CD8-positive, alpha-beta memory T cell (primary cell): Measurements from ENCODE around the gene MAPK13. TPM values are rescaled to one million over a fixed set of nuclear protein-coding genes. Genes with fewer than 3 reads are reported as not detected.

ENCODE experiments used
- CTCF ChIA-PET: fragments of 350-600 bp; sonication (Branson Sonifier 250); formaldehyde crosslinking; loops from one replicate; lab custom pipeline; 2021; ENCODE audit warnings: antibody characterized with exemption; lab: Charles Lee
- POLR2A ChIA-PET: fragments of 350-600 bp; sonication (Branson Sonifier 250); formaldehyde crosslinking; loops from one replicate; lab custom pipeline; 2021; ENCODE audit warnings: antibody characterized with exemption; lab: Charles Lee
- DNase-seq, 5 donors: peaks; one replicate each; pipeline versions ENCODE4 v3.0.0 to v3.0.0-alpha.2; 2020 to 2022; ENCODE audit warnings: mixed read lengths in 1 of 5
- H3K27ac ChIP-seq: one replicate; pipeline ENCODE4 v1.7.0; 2013; ENCODE audit warnings: low read depth, mild to moderate bottlenecking, low read length, moderate library complexity
- H3K27me3 ChIP-seq: 2 replicates; pipeline ENCODE4 v1.7.0; 2013; ENCODE audit warnings: low read length, mild to moderate bottlenecking; ENCODE audit not compliant: insufficient read depth, poor library complexity, severe bottlenecking
- H3K36me3 ChIP-seq: 2 replicates; pipeline ENCODE4 v1.7.0; 2013; ENCODE audit warnings: mild to moderate bottlenecking, low read length, moderate library complexity; ENCODE audit not compliant: insufficient read depth
- H3K4me1 ChIP-seq: 2 replicates; pipeline ENCODE4 v1.7.0; 2013; ENCODE audit warnings: mild to moderate bottlenecking, low read length, moderate library complexity; ENCODE audit not compliant: insufficient read depth
- H3K4me3 ChIP-seq: 2 replicates; pipeline ENCODE4 v1.7.0; 2013; ENCODE audit warnings: mild to moderate bottlenecking, low read length
- H3K9me3 ChIP-seq: 2 replicates; pipeline ENCODE4 v1.7.0; 2013; ENCODE audit warnings: mild to moderate bottlenecking, low read length
- H3K27ac Mint-ChIP-seq, 8 donors: one replicate each; pipeline ENCODE4 v1.8.0; 2020 to 2021; ENCODE audit warnings: mixed read lengths in 8 of 8, mild to moderate bottlenecking in 6 of 8, inconsistent platforms in 3 of 8, moderate library complexity in 3 of 8
- H3K27me3 Mint-ChIP-seq, 2 donors: one replicate each; pipeline ENCODE4 v1.8.0; 2020 to 2021; ENCODE audit warnings: mixed read lengths in 2 of 2, mild to moderate bottlenecking in 1 of 2, moderate library complexity in 1 of 2
- H3K36me3 Mint-ChIP-seq, 3 donors: one replicate each; pipeline ENCODE4 v1.8.0; 2020 to 2021; ENCODE audit warnings: mixed read lengths in 3 of 3, inconsistent platforms in 1 of 3, mild to moderate bottlenecking in 1 of 3
- H3K4me1 Mint-ChIP-seq, 3 donors: one replicate each; pipeline ENCODE4 v1.8.0; 2020 to 2021; ENCODE audit warnings: mixed read lengths in 3 of 3, inconsistent platforms in 1 of 3, mild to moderate bottlenecking in 1 of 3
- H3K4me3 Mint-ChIP-seq, 7 donors: one replicate each; pipeline ENCODE4 v1.8.0; 2020 to 2021; ENCODE audit warnings: mixed read lengths in 7 of 7, mild to moderate bottlenecking in 6 of 7, moderate library complexity in 4 of 7, inconsistent platforms in 2 of 7
- H3K9me3 Mint-ChIP-seq, 5 donors: one replicate each; pipeline ENCODE4 v1.8.0; 2020 to 2022; ENCODE audit warnings: mixed read lengths in 5 of 5, mild to moderate bottlenecking in 3 of 5, moderate library complexity in 2 of 5, inconsistent platforms in 1 of 5
- polyA plus RNA-seq: library from polyadenylated mRNA; unstranded; fragments of 300-500 nt; fragmentation: Illumina TruSeq; gene quantifications from one replicate; pipeline ENCODE4 v1.2.3, GENCODE V29; 2021
- total RNA-seq, 2 experiments: library from RNA; stranded (reverse); gene quantifications; one replicate each; pipeline ENCODE4 v1.2.3, GENCODE V29; 2021

The MAPK13 gene
- total and polyA plus RNA-seq, 3 experiments from 2014 or later, result 46.4 to 77.3 (median 75.7) TPM

DNA sequence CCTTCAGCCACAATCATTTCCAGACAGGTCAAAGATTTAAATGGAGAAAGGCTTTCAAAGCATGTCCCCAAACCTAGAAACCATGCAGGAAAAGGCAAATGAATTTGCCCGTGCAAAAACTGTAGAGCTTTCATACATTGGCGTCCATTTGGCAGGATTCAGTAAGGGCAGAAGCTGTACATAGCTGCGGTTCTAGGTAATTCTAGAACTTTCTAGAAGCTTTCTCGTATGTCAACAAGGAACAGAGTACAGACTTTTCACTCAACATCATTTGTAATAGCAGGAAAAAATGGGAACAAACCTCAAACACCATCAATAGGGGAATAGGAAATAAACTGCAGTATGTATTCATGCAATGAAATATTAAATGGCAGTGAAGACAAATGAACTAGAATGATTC lies 11.1 kb upstream of the MAPK13 start:
- Histone ChIP-seq H3K27ac (no peak overlapping the region), H3K9me3 (no peaks in the 10 kb centered on the region), H3K36me3 (no peaks in the 10 kb centered on the region), H3K27me3 (no peaks in the 10 kb centered on the region), H3K4me3 (no peak overlapping the region), H3K4me1 (peaks cover 96% of the 10 kb centered on the region)
- H3K27me3 Mint-ChIP-seq, result no peaks in the 10 kb centered on the region
- peaks cover 91 to 99% (median 98%) of the 10 kb centered on the region in 3 donors for H3K4me1 Mint-ChIP-seq
- peak overlapping the region; percentile 28 to 84 (median 66) for H3K4me3 Mint-ChIP-seq
- H3K27ac Mint-ChIP-seq, result peak overlapping the region; percentile 96 to 99 (median 98)
- no peak for DNase-seq
- ChIA-PET CTCF (interaction anchor here (1.1 to 1.6 kb wide), 4 partner anchors 10 to 92 kb away, joined by 3 to 8 read pairs (median 4); partner anchors contain the start of gene MAPK14), POLR2A (interaction anchor here (0.7 to 2.8 kb wide), 3 partner anchors 10 to 91 kb away, joined by 3 to 24 read pairs (median 3); partner anchors contain the start of gene MAPK14)
- H3K36me3 Mint-ChIP-seq, result peaks cover 0 to 4% (median 3%) of the 10 kb centered on the region in 3 donors
- H3K9me3 Mint-ChIP-seq, result no peaks in the 10 kb centered on the region

DNA sequence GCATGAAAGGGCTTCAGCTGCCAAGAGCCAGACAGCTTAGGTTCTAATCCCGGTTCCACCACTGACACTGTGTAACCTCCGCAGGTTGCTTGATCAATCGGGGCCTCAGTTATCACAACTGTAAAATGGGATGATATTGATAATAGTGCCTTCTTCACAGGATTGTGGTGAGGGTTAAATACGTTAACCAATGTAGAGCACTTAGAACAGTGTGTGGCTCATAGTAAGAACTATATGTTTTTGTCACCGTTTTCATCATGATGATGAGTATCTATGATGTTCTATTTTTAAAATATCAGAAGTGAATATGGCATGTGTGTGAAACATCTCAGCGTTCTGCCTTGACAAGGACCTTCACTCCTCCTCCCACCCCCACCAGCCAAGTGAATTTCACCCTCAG lies 10.3 kb upstream of the MAPK13 start:
- POLR2A ChIA-PET, result interaction anchor here (0.9 to 2.8 kb wide), 7 partner anchors 11 to 92 kb away, joined by 4 to 24 read pairs (median 8); partner anchors contain the start of gene MAPK14
- Mint-ChIP-seq H3K9me3 (no peaks in the 10 kb centered on the region), H3K27me3 (no peaks in the 10 kb centered on the region), H3K4me3 (peak overlapping the region in 6 of 7 donors; percentile 82 to 88 (median 84)), H3K27ac (peak overlapping the region; percentile 96 to 99 (median 98)), H3K36me3 (peaks cover 0 to 4% (median 3%) of the 10 kb centered on the region in 3 donors), H3K4me1 (peaks cover 90 to 98% (median 96%) of the 10 kb centered on the region in 3 donors)
- peak overlapping the region; percentile 47 for H3K4me3 ChIP-seq
- CTCF ChIA-PET, result interaction anchor here (0.8 to 5.4 kb wide), 14 partner anchors 7 to 182 kb away, joined by 3 to 35 read pairs (median 7); partner anchors contain the start of gene MAPK14
- H3K36me3 ChIP-seq, result no peaks in the 10 kb centered on the region
- H3K9me3 ChIP-seq, result no peaks in the 10 kb centered on the region
- no peak for DNase-seq
- H3K4me1 ChIP-seq, result peaks cover 91% of the 10 kb centered on the region
- H3K27me3 ChIP-seq, result no peaks in the 10 kb centered on the region
- H3K27ac ChIP-seq, result peak overlapping the region; percentile 76

DNA sequence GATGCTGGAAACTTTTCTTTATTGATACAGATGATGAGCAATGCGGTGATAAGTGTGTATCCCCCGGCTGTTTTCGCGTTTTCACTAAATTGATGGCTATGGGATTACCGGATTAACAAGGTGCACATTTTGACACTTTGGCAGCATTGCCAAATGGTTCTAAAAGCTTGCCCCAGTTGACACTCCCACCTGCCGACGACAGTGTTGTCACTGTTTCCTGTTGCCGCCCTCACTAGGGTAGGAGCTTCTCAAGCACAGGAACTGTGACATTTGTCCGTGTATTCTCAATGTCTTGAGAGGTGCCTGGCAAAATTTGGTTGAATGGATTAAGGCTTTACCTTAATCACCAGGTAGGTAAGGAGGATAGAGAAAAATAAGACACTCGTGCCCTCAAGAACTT lies 9.8 kb upstream of the MAPK13 start:
- DNase-seq, result peak; percentile 58 to 86 (median 75)
- Histone ChIP-seq H3K27ac (peak overlapping the region; percentile 76), H3K4me1 (peaks cover 87% of the 10 kb centered on the region), H3K27me3 (no peaks in the 10 kb centered on the region), H3K36me3 (no peaks in the 10 kb centered on the region), H3K9me3 (no peaks in the 10 kb centered on the region), H3K4me3 (peak overlapping the region; percentile 47)
- H3K9me3 Mint-ChIP-seq, result no peaks in the 10 kb centered on the region
- CTCF ChIA-PET, result interaction anchor here (0.8 to 5.4 kb wide), 12 partner anchors 8 to 221 kb away, joined by 3 to 35 read pairs (median 8); partner anchors contain the start of gene MAPK14
- POLR2A ChIA-PET, result interaction anchor here (0.6 to 2.8 kb wide), 9 partner anchors 11 to 499 kb away, joined by 3 to 24 read pairs (median 4); partner anchors contain the start of gene MAPK14
- H3K4me1 Mint-ChIP-seq, result peaks cover 89 to 98% (median 95%) of the 10 kb centered on the region in 3 donors
- H3K27ac Mint-ChIP-seq, result peak overlapping the region; percentile 96 to 99 (median 98)
- H3K27me3 Mint-ChIP-seq, result no peaks in the 10 kb centered on the region
- H3K36me3 Mint-ChIP-seq, result peaks cover 0 to 4% (median 3%) of the 10 kb centered on the region in 3 donors
- H3K4me3 Mint-ChIP-seq, result peak overlapping the region; percentile 62 to 88 (median 84)

DNA sequence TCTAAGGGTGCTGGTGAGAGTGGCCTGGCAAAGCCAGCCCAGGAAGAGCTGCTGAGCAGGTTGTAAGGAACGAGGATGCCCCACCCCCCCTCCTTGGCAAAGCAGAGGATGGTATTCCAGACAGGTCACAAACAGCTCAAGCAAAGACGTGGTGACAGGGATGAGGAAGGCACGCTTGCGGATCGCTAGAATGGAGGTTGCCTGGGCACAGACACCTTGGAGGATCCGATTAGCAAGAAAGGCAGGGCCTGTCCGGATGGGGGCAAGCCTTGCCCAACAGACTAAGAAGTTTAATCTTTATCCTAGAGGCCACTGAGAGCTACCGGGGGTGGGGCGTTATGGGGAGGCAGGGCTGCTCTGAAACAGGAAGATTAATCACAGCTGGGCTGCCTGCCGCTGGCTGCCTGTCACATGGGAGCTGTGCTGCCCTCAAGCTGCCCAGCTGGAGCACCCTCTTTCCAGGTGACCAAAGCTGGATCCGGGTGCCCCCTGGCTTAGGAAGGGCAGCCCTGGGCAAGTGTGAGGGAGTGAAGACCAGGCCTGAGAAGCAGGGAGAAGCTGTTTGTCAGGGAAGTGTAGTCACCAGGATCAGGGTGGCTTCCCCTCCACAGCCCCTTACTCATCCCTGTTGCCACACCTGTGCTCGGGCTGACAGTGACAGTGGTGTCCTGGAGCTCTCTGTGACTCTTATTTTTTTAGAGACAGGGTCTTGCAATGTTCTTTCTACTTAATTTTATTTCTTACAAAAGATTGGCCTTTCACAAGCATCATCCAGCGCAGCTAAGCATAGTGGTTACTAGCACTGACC lies 9.1 kb upstream of the MAPK13 start:
- no peaks in the 10 kb centered on the region for H3K9me3 Mint-ChIP-seq
- H3K27ac Mint-ChIP-seq, result peak overlapping the region; percentile 96 to 99 (median 98)
- Histone ChIP-seq H3K9me3 (no peaks in the 10 kb centered on the region), H3K27ac (peak overlapping the region; percentile 76), H3K4me1 (peaks cover 87% of the 10 kb centered on the region), H3K36me3 (no peaks in the 10 kb centered on the region), H3K27me3 (no peaks in the 10 kb centered on the region), H3K4me3 (peak overlapping the region; percentile 47)
- ChIA-PET POLR2A (interaction anchor here (0.6 to 2.8 kb wide), 11 partner anchors 11 to 499 kb away, joined by 3 to 24 read pairs (median 4); partner anchors contain the start of gene MAPK14), CTCF (interaction anchor here (0.7 to 5.4 kb wide), 15 partner anchors 9 to 220 kb away, joined by 3 to 35 read pairs (median 5); partner anchors contain the start of gene MAPK14)
- H3K27me3 Mint-ChIP-seq, result no peaks in the 10 kb centered on the region
- H3K4me1 Mint-ChIP-seq, result peaks cover 91 to 98% (median 96%) of the 10 kb centered on the region in 3 donors
- peak overlapping the region; percentile 62 to 88 (median 84) for H3K4me3 Mint-ChIP-seq
- peaks cover 0 to 4% (median 3%) of the 10 kb centered on the region in 3 donors for H3K36me3 Mint-ChIP-seq
- peak; percentile 37 to 69 (median 48) for DNase-seq

DNA sequence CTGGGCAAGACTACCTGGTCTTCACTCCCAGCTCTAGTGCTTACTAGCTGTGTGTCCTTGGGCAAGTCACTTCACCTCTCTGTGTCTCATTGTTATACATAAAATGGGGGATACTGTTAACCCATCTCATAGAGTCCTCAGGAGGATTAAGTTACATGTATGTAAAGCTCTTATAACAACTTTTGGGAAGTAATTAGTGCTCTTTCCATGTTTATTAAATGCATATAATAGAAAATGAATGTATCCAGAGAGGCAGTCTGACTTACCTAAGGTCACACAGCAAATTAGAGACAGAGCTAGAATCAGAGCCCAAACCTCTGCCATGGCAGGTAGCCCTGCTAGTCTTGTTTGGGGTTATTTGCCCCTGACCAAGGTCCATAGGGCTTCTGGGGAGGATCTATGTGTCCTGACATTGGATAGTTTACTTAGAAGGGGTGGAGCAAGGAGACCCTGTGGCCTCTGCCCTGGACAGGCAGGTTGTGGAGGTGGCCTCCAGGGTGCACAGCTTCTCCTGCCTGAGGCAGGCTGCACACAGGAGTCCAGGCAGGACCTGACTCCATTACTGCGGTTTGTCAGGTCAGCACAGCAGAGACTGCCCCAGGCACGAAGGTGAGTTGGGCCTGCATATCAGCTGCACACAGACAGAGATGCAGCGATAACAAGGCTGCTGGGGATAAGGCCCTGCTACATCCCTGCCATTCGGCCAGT lies 8.4 kb upstream of the MAPK13 start:
- H3K4me3 ChIP-seq, result peak overlapping the region; percentile 47
- no peaks in the 10 kb centered on the region for H3K36me3 ChIP-seq
- Mint-ChIP-seq H3K4me1 (peaks cover 92 to 98% (median 96%) of the 10 kb centered on the region in 3 donors), H3K27me3 (no peaks in the 10 kb centered on the region), H3K27ac (peak overlapping the region; percentile 96 to 99 (median 98)), H3K9me3 (no peaks in the 10 kb centered on the region), H3K36me3 (no peaks in the 10 kb centered on the region), H3K4me3 (peak overlapping the region; percentile 21 to 88 (median 82))
- H3K27me3 ChIP-seq, result no peaks in the 10 kb centered on the region
- peaks cover 87% of the 10 kb centered on the region for H3K4me1 ChIP-seq
- H3K9me3 ChIP-seq, result no peaks in the 10 kb centered on the region
- CTCF ChIA-PET, result interaction anchor here (0.7 to 5.4 kb wide), 11 partner anchors 10 to 181 kb away, joined by 3 to 35 read pairs (median 9); partner anchors contain the start of gene MAPK14
- no peak for DNase-seq
- peak overlapping the region; percentile 76 for H3K27ac ChIP-seq
- POLR2A ChIA-PET, result interaction anchor here (0.8 to 2.8 kb wide), 5 partner anchors 10 to 94 kb away, joined by 3 to 24 read pairs (median 3); partner anchors contain the start of gene MAPK14

DNA sequence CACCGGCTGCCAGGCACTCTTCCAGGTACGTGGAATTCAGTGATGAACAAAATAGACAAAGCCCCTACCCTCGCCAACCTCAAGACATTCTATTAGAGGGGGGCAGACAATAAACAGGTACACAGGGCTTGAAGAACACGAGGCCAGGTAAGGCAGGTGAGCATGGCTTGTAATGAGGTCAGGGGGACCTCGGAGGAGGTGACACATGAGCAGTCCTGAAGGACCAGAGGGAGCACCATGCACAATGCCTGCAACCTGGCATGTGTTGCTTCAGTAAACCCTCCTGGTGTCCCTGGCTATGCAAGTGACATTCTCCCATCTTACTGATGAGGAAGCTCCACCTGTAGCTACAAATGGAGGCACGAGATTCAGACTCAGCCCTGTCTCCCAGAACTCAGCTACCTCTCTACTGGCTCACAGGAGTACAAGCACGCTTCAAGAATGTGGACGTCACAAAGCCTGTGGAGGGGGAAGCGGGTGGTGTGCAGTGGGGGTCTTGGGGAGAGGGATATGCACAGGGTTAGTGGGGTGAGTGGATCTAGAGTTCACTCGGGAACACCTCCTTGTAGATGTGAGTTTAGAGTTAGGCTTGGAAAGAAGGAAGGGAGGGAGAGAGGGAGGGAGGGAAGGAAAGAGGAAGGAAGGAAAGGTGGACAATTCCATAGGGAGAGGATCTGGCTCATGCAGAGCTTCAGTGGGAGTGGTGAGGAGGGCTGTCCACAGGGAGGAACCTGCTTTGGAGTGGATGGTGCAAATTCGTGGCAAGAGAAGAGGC lies 7.6 kb upstream of the MAPK13 start:
- POLR2A ChIA-PET, result interaction anchor here (1.4 kb wide), 1 partner anchor 74 kb away, joined by 5 read pairs; the partner anchor contains the start of gene BRPF3
- H3K9me3 Mint-ChIP-seq, result no peaks in the 10 kb centered on the region
- Histone ChIP-seq H3K4me1 (peaks cover 86% of the 10 kb centered on the region), H3K4me3 (no peak overlapping the region), H3K9me3 (no peaks in the 10 kb centered on the region), H3K27me3 (no peaks in the 10 kb centered on the region), H3K27ac (no peak overlapping the region), H3K36me3 (no peaks in the 10 kb centered on the region)
- no peak for DNase-seq
- no peaks in the 10 kb centered on the region for H3K36me3 Mint-ChIP-seq
- CTCF ChIA-PET, result interaction anchor here (1.0 to 5.4 kb wide), 7 partner anchors 9 to 95 kb away, joined by 3 to 35 read pairs (median 9); partner anchors contain the start of gene MAPK14
- no peaks in the 10 kb centered on the region for H3K27me3 Mint-ChIP-seq
- H3K27ac Mint-ChIP-seq, result peak overlapping the region; percentile 87 to 99 (median 98)
- H3K4me3 Mint-ChIP-seq, result peak overlapping the region in 4 of 7 donors; percentile 5 to 54 (median 30)
- H3K4me1 Mint-ChIP-seq, result peaks cover 89 to 96% (median 92%) of the 10 kb centered on the region in 3 donors
